K562 (cell line): Measurements from ENCODE around the gene GLIPR1L1. TPM values are rescaled to one million over a fixed set of nuclear protein-coding genes. Genes with fewer than 3 reads are reported as not detected.
A peak's percentile ranks its signal among the peaks of the same experiment; 100 is the strongest.

ENCODE experiments used
- COPS2 ChIP-seq: fragments of 450-650 bp; conservative IDR thresholded peaks from 2 replicates; pipeline ENCODE4 v1.6.1; 2016; ENCODE audit warnings: mild to moderate bottlenecking, moderate library complexity
- DMBX1 ChIP-seq: fragments of 250-450 bp; sonication (Bioruptor Pico); IDR thresholded peaks from 2 replicates; pipeline ENCODE4 v1.8.0; 2022; ENCODE audit warnings: inconsistent platforms, mild to moderate bottlenecking, moderate library complexity, borderline replicate concordance
- ESRRB ChIP-seq: fragments of 250-450 bp; sonication (Bioruptor Pico); IDR thresholded peaks from 2 replicates; pipeline ENCODE4 v1.5.0; 2020; ENCODE audit warnings: mild to moderate bottlenecking, moderate library complexity, borderline replicate concordance
- GABPB1 ChIP-seq: sonication (generic); formaldehyde crosslinking; IDR thresholded peaks from 2 replicates; pipeline ENCODE4 v1.8.0; 2022; ENCODE audit warnings: mild to moderate bottlenecking, missing genetic modification reagents
- GATAD2A ChIP-seq: fragments of 450-650 bp; IDR thresholded peaks from 2 replicates; pipeline ENCODE4 v1.6.1; 2017
- JUND ChIP-seq, 2 experiments: IDR thresholded peaks; 2 replicates in 1 of 2; 3 replicates in 1 of 2; pipeline ENCODE4 v1.6.1; 2011; ENCODE audit warnings: borderline replicate concordance in 2 of 2, low read depth in 2 of 2, low read length in 2 of 2, improper control_type of control experiment in 1 of 2, missing biosample characterization in 1 of 2, missing genetic modification characterization in 1 of 2, missing genetic modification reagents in 1 of 2
- KAT7 ChIP-seq: sonication (generic); formaldehyde crosslinking; IDR thresholded peaks from 2 replicates; pipeline ENCODE4 v1.8.0; 2022; ENCODE audit warnings: missing genetic modification reagents, mild to moderate bottlenecking, borderline replicate concordance
- KDM1A ChIP-seq, 2 experiments: fragments of 450-650 bp; IDR thresholded peaks; 2 replicates each; pipeline ENCODE4 v1.6.1; 2016; ENCODE audit warnings: mild to moderate bottlenecking in 2 of 2
- MCM7 ChIP-seq, 2 experiments: fragments of 450-650 bp; IDR thresholded peaks; 2 replicates each; pipeline ENCODE4 v1.6.1; 2016 to 2018
- MTA3 ChIP-seq: fragments of 450-650 bp; formaldehyde crosslinking; IDR thresholded peaks from 2 replicates; pipeline ENCODE4 v1.6.1; 2017; ENCODE audit warnings: mild to moderate bottlenecking, borderline replicate concordance
- POLR2AphosphoS5 ChIP-seq: IDR thresholded peaks from 2 replicates; pipeline ENCODE4 v1.6.1; 2011; ENCODE audit warnings: mild to moderate bottlenecking, low read depth, low read length, moderate library complexity; ENCODE audit not compliant: control insufficient read depth, insufficient read depth
- PTTG1 ChIP-seq: fragments of 450-650 bp; IDR thresholded peaks from 2 replicates; pipeline ENCODE4 v1.6.1; 2016; ENCODE audit warnings: low read depth, mild to moderate bottlenecking, missing genetic modification characterization, missing compliant biosample characterization
- SMAD1 ChIP-seq: fragments of 150-350 bp; IDR thresholded peaks from 2 replicates; pipeline ENCODE4 v1.6.1; 2014; ENCODE audit warnings: low read length, low read depth; ENCODE audit not compliant: partially characterized antibody
- TAF7 ChIP-seq: fragments of 450-650 bp; IDR thresholded peaks from 2 replicates; pipeline ENCODE4 v1.6.1; 2016; ENCODE audit warnings: missing genetic modification characterization, missing compliant biosample characterization
- TBL1XR1 ChIP-seq, 2 experiments: IDR thresholded peaks; 2 replicates each; pipeline ENCODE4 v1.6.1; 2012; ENCODE audit warnings: improper control_type of control experiment in 2 of 2, low read length in 2 of 2, mild to moderate bottlenecking in 1 of 2
- TEAD4 ChIP-seq, 2 experiments: sonication (generic) in 1 of 2; formaldehyde crosslinking in 1 of 2; IDR thresholded peaks; 2 replicates each; pipeline versions ENCODE4 v1.6.1 to v1.8.0; 2012 to 2022; ENCODE audit warnings: borderline replicate concordance in 1 of 2, inconsistent platforms in 1 of 2, low read length in 1 of 2, mild to moderate bottlenecking in 1 of 2, missing genetic modification reagents in 1 of 2
- ZNF3 ChIP-seq: fragments of 250-450 bp; sonication (Bioruptor Pico); IDR thresholded peaks from 2 replicates; pipeline ENCODE4 v1.5.0; 2021; ENCODE audit warnings: mild to moderate bottlenecking, moderate library complexity
- ZNF384 ChIP-seq: IDR thresholded peaks from 2 replicates; pipeline ENCODE4 v1.6.1; 2012; ENCODE audit warnings: low read depth, low read length, improper control_type of control experiment
- ZNF644 ChIP-seq: fragments of 200-800 bp; sonication (Bioruptor generic); IDR thresholded peaks from 2 replicates; pipeline ENCODE4 v1.6.1; 2016; ENCODE audit warnings: low read depth, missing genetic modification characterization, missing compliant biosample characterization
- ZNF707 ChIP-seq: fragments of 250-450 bp; sonication (Bioruptor Pico); conservative IDR thresholded peaks from 2 replicates; pipeline ENCODE4 v1.8.0; 2022; ENCODE audit warnings: inconsistent platforms, mild to moderate bottlenecking, moderate library complexity
- polyA plus RNA-seq, 8 experiments: library from polyadenylated mRNA; depleted of rRNA in 4 of 8; stranded (reverse) in 5 of 8; unstranded in 3 of 8; fragments of >200 nt; fragmentation: Nextera tagmentation in 2 of 8; fragmentation: Illumina TruSeq in 1 of 8; extraction: Ambion mirVana in 2 of 8; extraction: Trizol in 1 of 8; gene quantifications; 2 replicates each; pipeline versions ENCODE4 v1.2.1 to v1.2.3, GENCODE V29; 2011 to 2014; ENCODE audit warnings: inconsistent platforms in 1 of 8, missing spikeins in 1 of 8
- total RNA-seq, 7 experiments: library from RNA; depleted of rRNA in 6 of 7; stranded (reverse); fragments of >200 nt in 6 of 7; fragmentation: Illumina TruSeq in 2 of 7; extraction: Trizol in 2 of 7; gene quantifications; 2 replicates each; pipeline versions ENCODE4 v1.2.1 to v1.2.3, GENCODE V29; 2011 to 2021; ENCODE audit warnings: low replicate concordance in 1 of 7
- TF ChIP-seq, protein P1 (sequence below), 2 experiments: IDR thresholded peaks; 2 replicates each; pipeline ENCODE4 v1.6.1; 2012; ENCODE audit warnings: improper control_type of control experiment in 2 of 2, low read depth in 2 of 2, low read length in 2 of 2, borderline replicate concordance in 1 of 2
- TF ChIP-seq, protein P2 (sequence below): fragments of 450-650 bp; formaldehyde crosslinking; IDR thresholded peaks from 2 replicates; pipeline ENCODE4 v1.4.0; 2020; ENCODE audit warnings: mild to moderate bottlenecking, moderate library complexity

Gene GLIPR1L1
- total and polyA plus RNA-seq, 9 of the 15 experiments (the other 6 are each of a cell fraction or from before 2014, with no cell fraction given), result not detected

DNA sequence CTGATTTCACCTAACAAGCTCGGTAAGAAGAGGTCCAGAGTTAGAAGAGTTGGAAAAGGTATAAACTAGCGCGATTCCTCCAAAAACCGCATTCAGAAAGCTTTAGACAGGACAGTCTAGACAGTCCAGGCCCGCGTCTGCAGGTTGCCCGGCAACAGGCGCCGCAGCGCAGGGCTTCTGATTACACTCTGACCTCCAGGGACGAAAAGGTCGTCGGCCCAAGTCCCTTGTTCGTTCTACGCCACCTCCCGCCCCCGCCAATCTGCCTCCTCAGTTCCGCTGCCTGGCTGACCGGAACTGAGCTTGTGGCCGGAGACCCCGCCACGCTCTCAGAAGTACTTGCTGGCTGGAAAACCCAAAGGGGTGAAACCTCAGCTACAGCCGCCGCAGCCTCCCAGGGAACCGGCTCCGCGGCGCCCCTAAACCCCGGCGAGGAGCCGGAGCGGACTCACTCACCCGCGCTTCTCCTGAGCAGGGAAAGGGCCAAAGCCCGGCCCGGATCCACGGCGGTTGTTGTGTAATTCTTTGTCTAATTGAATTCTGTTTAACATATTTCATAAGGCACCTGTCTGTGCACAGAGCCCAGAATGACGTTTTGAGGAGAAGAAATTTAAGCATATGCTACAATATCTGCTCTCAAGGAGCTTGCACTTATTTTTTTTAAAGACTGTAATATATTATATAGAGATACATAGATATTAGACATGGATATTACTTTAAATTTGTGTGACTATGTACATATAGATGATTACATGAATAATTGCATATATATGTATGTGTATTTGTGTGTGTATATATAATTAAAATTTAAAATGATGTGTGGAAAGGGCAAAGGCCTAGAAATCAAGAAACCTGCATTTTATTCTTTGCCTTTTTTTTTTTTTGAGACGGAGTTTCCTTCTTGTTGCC is 4.3 kb upstream of the GLIPR1L1 start, which contains the start of gene CAPS2 (continued):
- TF ChIP-seq JUND (IDR thresholded peaks at IDR 0.05; ENCODE audit: borderline replicate concordance, low read depth, low read length) (peak; percentile 54; the same call in 1 of the 2 replicates), JUND (tag; IDR thresholded peaks at IDR 0.05; ENCODE audit: borderline replicate concordance, low read depth, low read length) (peak; percentile 42; the same call in 1 of the 3 replicates), ZNF384 (no peak), TEAD4 (IDR thresholded peaks at IDR 0.05; ENCODE audit: low read length) (peak; percentile 8; the same call in 1 of the 2 replicates), TEAD4 (CRISPR knock-in tag; IDR thresholded peaks at IDR 0.05; ENCODE audit: borderline replicate concordance) (no peak), POLR2AphosphoS5 (no peak), ESRRB (CRISPR knock-in tag) (no peak), ZNF3 (CRISPR knock-in tag) (no peak), COPS2 (no peak), ZNF644 (tag) (no peak), TBL1XR1 (IDR thresholded peaks at IDR 0.05; ENCODE audit: low read length in 2 of 2) (0 out of 4 replicates have a peak, but pooled peaks of 1 of the 2 experiments have one; percentile 25), TAF7 (tag) (no peak), ZNF707 (CRISPR knock-in tag) (no peak), KDM1A (IDR thresholded peaks at IDR 0.05) (peak in 1 of 2 experiments; percentile 65; a peak in 2 of 4 replicates), GABPB1 (CRISPR knock-in tag) (peak; percentile 84), SMAD1 (no peak), KAT7 (CRISPR knock-in tag) (peak; percentile 66; the same call in 1 of the 2 replicates), PTTG1 (tag) (no peak), DMBX1 (no peak), MTA3 (peak; percentile 41; the same call in 1 of the 2 replicates), MCM7 (IDR thresholded peaks at IDR 0.05) (no peak), GATAD2A (no peak)
- TF ChIP-seq, protein P1, sequence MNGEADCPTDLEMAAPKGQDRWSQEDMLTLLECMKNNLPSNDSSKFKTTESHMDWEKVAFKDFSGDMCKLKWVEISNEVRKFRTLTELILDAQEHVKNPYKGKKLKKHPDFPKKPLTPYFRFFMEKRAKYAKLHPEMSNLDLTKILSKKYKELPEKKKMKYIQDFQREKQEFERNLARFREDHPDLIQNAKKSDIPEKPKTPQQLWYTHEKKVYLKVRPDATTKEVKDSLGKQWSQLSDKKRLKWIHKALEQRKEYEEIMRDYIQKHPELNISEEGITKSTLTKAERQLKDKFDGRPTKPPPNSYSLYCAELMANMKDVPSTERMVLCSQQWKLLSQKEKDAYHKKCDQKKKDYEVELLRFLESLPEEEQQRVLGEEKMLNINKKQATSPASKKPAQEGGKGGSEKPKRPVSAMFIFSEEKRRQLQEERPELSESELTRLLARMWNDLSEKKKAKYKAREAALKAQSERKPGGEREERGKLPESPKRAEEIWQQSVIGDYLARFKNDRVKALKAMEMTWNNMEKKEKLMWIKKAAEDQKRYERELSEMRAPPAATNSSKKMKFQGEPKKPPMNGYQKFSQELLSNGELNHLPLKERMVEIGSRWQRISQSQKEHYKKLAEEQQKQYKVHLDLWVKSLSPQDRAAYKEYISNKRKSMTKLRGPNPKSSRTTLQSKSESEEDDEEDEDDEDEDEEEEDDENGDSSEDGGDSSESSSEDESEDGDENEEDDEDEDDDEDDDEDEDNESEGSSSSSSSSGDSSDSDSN (IDR thresholded peaks at IDR 0.05; ENCODE audit: borderline replicate concordance in 1 of 2, low read depth in 2 of 2, low read length in 2 of 2), result peak in 1 of 2 experiments; percentile 64; a peak in 1 of 4 replicates
- TF ChIP-seq, protein P2, sequence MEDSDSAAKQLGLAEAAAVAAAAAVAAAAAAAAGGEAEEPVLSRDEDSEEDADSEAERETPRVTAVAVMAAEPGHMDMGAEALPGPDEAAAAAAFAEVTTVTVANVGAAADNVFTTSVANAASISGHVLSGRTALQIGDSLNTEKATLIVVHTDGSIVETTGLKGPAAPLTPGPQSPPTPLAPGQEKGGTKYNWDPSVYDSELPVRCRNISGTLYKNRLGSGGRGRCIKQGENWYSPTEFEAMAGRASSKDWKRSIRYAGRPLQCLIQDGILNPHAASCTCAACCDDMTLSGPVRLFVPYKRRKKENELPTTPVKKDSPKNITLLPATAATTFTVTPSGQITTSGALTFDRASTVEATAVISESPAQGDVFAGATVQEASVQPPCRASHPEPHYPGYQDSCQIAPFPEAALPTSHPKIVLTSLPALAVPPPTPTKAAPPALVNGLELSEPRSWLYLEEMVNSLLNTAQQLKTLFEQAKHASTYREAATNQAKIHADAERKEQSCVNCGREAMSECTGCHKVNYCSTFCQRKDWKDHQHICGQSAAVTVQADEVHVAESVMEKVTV, result no peak
